Measurements from ENCODE around the gene BCL6B. TPM values are rescaled to one million over a fixed set of nuclear protein-coding genes. Genes with fewer than 3 reads are reported as not detected.

BCL6B gene
- total RNA-seq, 1 donor from 2014 or later, result 13.4 TPM

GRCh38 chr17:7035591-7036368 is 12.9 kb downstream of the BCL6B start, which contains the start of gene SLC16A13:
TSS of gene SLC16A13 (plus strand) at chr17:7036015. CDS start at chr17:7036383, 368 bp downstream.
- DNase-seq (peak; percentile 99), ATAC-seq (peak; percentile 98)
- Histone ChIP-seq H3K27me3 (ENCODE audit: low read depth) (no peaks in the 10 kb centered on the region), H3K36me3 (no peaks in the 10 kb centered on the region), H3K4me1 (peaks cover 28% of the 10 kb centered on the region), H3K4me3 (peak within 1 kb of the TSS; percentile 76), H3K9me3 (no peaks in the 10 kb centered on the region), H3K27ac (peak within 1 kb of the TSS; percentile 88)
- no peak for TF ChIP-seq CTCF (IDR thresholded peaks at IDR 0.05)
- intact Hi-C loops (cut with DNase I), result no loop called here

GRCh38 chr17:7038025-7038862 is 15.4 kb downstream of the BCL6B start:
- no peak for TF ChIP-seq CTCF (IDR thresholded peaks at IDR 0.05)
- Histone ChIP-seq H3K4me1 (peaks cover 38% of the 10 kb centered on the region), H3K4me3 (no peak overlapping the region), H3K27me3 (ENCODE audit: low read depth) (peaks cover 17% of the 10 kb centered on the region), H3K36me3 (no peaks in the 10 kb centered on the region), H3K9me3 (no peaks in the 10 kb centered on the region), H3K27ac (no peak overlapping the region)
- DNase-seq (no peak), ATAC-seq (no peak)
- intact Hi-C loops (cut with DNase I), result no loop called here

GRCh38 chr17:7039832-7040231 is 17.0 kb downstream of the BCL6B start:
- Histone ChIP-seq H3K27me3 (ENCODE audit: low read depth) (peaks cover 28% of the 10 kb centered on the region), H3K4me1 (peaks cover 37% of the 10 kb centered on the region), H3K4me3 (no peak overlapping the region), H3K27ac (no peak overlapping the region), H3K9me3 (no peaks in the 10 kb centered on the region), H3K36me3 (no peaks in the 10 kb centered on the region)
- TF ChIP-seq CTCF (IDR thresholded peaks at IDR 0.05), result no peak
- ATAC-seq (no peak), DNase-seq (no peak)
- intact Hi-C loops (cut with DNase I), result no loop called here

- Histone ChIP-seq H3K9me3 (no peaks in the 10 kb centered on the region), H3K36me3 (no peaks in the 10 kb centered on the region), H3K27ac (no peak overlapping the region), H3K4me1 (peaks cover 31% of the 10 kb centered on the region), H3K4me3 (peak overlapping the region; percentile 58), H3K27me3 (ENCODE audit: low read depth) (peaks cover 28% of the 10 kb centered on the region)
- intact Hi-C loops (cut with DNase I), result no loop called here
- TF ChIP-seq CTCF (IDR thresholded peaks at IDR 0.05), result no peak
- ATAC-seq (peak in 1 of 2 donors; percentile 1), DNase-seq (no peak)
Observed at GRCh38 chr17:7041607-7042500, 19.0 kb downstream of the BCL6B start.

Data from lower lobe of right lung (tissue), 2 donors.